ENCODE measurements around the gene C1orf21.

The C1orf21 gene

DNA sequence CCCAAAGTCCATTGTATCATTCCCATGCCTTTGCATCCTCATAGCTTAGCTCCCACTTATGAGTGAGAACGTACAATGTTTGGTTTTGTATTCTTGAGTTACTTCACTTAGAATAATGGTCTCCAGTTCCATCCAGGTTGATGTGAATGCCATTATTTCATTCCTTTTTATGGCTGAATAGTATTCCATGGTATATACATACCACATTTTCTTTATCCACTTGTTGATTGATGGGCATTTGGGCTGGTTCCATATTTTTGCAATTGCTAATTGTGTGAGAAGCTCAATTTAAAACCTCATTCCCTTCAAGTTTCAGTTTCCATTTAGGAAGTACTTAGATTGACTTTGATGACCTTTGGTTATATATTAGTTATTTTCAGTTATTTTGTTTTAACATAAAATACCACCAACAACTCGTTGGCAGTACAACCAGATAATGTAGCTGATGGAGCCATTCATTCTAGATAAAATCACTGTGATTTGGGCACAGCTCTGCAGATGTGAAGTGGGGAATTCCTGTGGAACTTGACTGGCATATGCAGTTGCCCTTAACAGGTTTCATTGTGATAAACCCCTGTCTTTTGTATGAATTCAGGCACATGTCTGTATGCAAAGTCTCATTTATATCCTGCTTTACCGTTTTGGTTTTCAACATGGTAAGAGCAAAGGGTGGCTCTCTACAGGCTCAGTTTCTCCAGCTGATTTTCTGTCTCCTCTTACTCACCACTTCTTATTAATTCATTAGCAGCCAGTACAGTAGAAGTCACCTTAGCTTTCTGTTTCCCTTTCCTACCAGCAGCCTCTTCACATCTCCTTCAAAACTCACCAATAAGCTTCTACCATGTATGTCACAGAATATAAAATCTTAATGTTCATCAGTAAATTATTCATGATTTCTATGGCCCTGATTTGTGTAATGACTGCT lies 170.9 kb downstream of the C1orf21 start:
- no peak for DNase-seq (ENCODE audit: low read depth)

DNA sequence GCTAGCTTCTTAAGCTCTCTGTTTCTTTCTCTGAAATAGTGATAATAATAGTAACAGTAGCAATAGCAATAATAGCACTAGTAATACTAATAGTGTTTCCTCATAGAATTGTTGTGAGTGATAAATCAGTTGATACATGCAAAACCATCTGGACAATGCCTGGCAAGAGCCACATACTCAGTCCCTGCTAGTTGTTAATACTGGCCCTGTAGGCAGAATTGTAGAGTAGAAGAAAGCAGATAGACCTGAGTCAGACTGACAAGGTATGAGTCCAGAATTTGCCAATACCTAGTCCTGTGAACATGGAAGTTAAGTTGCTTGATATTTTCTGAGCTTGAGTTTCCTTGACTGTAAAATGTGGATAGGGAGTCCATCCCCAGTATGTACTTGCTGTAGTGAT lies 171.9 kb downstream of the C1orf21 start:
- no peak for DNase-seq (ENCODE audit: low read depth)

DNA sequence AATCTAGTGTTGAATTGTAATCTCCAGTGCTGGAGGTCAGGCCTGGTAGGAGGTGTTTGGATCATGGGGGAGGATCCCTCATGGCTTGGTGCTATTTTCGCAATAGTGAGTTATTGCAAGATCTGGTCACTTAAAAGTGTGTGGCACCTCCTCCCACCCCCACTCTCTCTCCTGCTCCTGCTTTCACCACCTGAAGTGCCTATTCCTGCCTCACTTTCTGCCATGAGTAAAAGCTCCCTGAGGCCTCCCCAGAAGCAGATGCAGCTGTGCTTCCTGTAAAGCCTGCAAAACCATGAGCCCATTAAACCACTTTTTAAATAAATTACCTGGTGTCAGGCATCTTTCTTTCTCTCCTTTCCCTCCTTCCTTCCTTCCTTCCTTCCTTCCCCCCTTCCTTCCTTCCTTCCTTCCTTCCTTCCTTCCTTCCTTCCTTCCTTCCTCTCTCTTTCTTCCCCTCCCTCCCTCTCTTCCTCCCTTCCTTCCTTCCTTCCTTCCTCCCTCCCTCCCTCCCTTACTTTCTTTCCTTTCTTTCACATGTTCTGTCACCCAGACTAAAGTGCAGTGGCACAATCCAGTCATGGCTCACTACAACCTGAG lies 172.4 kb downstream of the C1orf21 start:
- DNase-seq (ENCODE audit: low read depth), result no peak

DNA sequence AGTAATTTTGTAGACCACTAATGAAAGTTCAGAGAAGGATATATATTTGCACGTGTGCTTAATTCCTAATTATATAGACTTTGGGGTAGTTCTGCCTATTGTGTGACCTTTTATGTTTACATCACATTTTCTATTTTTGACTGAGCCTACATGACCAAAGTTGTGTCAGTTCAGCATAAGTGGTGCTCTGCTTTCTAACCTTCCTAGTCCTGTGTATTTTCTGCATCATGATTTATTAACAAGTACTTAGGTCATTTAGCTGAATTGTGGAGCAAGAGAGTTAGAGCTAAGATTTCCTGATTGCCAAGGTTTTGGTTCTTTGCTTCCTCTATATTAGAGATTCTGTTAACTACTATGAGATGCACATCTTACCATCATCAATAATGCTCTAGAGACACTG lies 176.0 kb downstream of the C1orf21 start:
- no peak for DNase-seq (ENCODE audit: low read depth)

DNA sequence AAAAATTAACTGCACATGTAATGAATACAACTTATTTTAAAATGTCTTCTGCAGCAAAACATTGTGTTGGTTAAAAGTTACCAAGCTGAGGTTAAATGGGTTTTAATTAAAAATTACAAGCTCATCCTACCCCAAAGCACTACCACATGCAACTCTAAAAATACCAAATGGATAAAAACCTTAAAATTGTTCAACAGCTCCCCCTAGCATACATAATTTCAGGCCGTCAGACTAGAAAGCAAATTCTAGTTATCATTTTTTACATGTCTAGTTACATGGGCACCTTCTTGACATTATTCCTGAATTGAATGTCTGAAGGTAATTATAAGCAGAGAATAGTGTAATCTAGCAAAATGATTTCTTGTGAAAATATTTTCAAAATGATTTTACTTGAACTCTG lies 176.5 kb downstream of the C1orf21 start:
- DNase-seq (ENCODE audit: low read depth), result peak; percentile 47

DNA sequence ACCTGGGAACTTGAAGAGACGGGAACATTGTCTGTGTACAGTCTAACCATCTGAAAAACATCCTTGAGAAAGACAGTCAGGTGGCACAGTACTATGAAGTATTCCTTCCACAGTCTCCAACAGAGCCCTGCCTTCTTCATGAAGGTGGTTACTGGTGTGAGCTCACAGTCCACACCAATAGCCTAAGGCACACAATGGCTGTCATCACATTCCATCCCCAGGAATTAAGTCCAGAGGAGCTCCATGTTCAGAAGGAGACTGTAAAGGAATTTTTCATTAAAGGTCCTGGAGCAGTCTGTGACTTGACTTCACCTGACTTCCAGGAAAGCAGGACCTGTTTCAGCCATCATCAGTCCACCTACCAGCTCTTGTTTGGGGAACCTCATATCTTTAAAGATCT lies 180.2 kb downstream of the C1orf21 start:
- DNase-seq (ENCODE audit: low read depth), result peak; percentile 20

DNA sequence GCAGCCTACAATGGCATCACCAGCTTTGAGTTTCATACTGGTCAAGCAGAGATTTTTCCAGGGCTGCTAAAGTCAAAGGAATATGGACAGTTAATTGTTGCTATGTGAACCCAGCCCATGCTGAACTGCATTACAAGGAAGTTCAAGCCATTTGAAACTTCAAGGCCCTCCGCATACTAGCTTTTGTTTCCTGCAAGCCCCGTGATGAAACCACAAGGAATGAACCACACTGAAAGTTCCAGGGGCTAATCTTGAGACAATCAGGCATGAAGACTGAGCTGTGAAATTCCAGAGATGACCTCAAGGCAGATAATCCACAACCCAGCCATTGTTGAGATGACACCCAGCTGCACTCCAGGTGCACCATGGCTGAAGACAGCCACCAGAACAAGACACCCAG lies 180.8 kb downstream of the C1orf21 start:
- peak; percentile 3 for DNase-seq (ENCODE audit: low read depth)

DNA sequence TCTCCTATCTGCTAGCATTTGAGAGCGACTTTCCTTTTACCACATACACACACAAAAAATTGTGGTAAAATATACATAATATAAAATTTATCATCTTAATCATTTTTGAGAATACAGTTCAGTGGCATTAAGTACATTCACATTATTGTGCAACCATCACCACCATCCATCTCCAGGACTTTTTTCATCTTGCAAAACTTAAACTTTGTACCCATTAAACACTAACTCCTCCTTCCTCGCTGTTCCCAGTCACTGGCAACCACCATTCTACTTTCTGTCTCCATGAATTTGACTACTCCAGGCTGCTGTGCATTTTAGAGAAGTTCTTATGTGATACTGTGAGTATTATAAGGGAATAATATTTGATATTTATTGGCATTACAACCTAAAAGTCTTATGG lies 181.3 kb downstream of the C1orf21 start:
- DNase-seq (ENCODE audit: low read depth), result no peak

DNA sequence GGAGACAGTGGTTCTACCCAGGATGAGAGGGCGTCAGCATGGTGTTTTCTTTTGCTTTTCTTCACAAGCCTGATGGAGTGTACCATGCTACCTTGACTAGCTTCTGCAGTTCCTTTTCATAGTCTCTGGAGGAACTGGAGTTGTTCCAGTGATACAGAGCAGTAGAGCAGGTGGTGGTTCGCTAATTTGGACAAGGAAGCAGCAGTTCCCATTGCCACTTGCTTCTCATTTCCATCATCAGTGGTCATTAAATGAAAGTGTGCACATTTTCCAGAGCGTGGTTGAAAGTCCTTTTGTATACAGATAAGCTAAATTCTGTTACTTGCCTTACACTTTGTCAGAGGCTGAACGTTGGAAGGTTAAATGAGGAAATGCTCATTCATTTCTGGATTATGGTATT lies 182.3 kb downstream of the C1orf21 start:
- no peak for DNase-seq (ENCODE audit: low read depth)

DNA sequence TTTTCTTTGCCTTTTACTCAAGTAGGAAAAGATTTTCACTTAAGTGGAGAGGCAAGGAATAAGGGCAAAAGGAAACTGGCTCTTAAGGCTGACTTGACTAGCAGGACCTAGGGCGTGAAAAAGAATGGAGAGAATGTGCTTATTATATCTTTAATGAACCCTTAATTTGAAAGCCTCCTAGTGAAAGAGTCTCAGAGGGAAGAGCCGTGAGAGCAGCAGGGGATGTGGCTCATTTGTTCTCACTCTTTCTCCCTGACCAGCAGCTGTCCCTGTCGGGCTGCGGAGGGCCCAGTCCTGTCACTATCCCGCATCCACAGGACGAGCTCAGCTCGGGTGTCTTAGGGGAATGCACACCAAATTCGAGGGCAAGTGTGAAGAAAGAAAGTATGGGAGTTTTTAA lies 187.8 kb downstream of the C1orf21 start:
- DNase-seq (ENCODE audit: low read depth), result no peak

DNA sequence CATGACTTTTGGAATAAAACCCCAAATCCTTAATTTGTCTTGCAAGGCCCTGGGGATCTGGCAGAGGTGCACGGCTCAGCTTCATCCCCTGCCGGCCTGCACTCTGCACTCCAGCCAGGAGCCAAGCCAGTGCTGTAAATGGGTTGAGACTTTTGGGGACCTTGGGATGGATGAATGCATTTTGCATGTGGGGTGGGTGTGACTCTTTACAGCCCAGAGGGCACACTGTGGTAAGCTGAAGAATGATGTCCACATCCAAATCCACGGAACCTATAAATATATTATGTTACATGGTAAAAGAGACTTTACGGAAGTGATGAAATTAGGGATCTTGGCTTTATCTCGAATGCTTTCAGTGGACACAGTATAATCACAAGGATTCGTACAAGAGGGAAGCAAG lies 190.0 kb downstream of the C1orf21 start:
- no peak for DNase-seq (ENCODE audit: low read depth)

DNA sequence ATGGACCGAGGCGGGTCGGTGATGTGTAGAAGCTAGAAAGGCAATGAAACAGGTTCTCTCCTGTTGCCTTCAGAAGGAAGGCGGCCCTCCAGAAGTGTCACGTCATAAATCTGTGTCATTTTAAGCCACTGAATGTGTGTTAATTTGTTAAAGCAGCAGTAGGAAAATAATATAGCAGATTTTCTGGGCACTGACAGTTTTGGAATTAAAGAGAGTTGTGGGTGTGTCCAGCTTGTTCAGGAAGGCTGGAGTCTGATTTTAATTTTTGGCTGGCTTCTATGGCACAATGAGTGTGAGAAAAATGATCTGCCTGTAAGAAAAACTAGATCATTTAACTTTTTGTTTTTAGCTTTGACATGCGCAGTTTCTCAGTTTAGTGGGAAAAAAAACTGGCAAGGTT lies 190.5 kb downstream of the C1orf21 start:
- no peak for DNase-seq (ENCODE audit: low read depth)

DNA sequence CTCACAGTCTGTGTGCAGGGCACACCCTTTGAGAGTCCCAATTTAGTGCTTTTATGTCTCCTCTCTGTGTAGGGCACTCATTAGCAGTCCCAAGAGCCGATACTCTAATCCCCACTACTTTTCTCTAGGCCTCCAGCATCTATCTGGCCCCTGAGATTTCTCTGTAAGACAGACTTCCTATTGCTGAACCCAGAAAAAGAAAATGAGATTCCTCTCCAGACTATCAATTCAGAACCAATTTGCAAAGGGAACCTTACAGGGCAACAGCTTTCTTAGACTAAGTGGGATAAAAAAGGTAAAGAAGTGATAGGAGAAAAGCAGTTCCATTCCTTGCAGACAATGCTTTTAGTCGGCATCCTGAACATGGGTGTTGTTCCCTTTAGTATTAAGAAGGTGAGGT lies 195.6 kb downstream of the C1orf21 start:
- DNase-seq (ENCODE audit: low read depth), result no peak

DNA sequence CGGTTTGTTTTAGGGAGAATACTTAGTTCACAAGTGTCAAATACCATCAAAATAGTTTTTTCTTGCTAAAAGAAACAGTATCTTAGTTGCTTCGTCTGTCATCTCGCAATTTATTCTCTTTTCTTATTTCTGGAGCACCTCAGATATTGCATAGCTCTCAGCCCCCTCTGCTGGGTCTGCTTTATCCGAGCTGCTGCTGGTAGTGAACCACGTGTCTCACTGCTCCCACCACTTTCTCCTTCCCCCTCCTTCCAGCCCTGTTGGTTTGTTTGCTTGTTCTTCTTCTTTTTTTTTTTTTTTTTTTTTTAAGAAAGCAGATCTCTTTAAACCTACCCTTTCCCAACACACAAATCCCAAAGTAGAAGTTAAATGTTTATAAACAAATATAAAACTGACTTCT lies 197.0 kb downstream of the C1orf21 start:
- no peak for DNase-seq (ENCODE audit: low read depth)

DNA sequence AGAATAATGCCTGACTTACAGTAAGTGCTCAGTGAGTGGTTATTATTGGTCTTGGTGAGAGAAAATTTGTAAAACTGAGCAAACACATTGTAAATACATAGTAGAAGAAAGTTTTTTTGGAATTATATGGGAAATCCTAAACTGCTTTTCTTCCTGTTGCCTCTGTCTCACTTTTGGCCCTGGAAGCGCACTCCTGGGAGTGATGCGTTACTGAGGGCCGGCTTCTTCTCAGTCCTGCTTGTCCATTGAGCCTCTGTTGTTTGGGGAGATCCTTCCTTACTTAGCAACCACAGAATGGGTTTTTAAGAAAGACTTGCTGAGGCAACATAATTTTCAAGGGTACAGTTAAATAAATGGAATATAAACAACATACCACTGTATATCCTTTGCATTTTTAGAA lies 201.9 kb downstream of the C1orf21 start:
- no peak for DNase-seq (ENCODE audit: low read depth)

DNA sequence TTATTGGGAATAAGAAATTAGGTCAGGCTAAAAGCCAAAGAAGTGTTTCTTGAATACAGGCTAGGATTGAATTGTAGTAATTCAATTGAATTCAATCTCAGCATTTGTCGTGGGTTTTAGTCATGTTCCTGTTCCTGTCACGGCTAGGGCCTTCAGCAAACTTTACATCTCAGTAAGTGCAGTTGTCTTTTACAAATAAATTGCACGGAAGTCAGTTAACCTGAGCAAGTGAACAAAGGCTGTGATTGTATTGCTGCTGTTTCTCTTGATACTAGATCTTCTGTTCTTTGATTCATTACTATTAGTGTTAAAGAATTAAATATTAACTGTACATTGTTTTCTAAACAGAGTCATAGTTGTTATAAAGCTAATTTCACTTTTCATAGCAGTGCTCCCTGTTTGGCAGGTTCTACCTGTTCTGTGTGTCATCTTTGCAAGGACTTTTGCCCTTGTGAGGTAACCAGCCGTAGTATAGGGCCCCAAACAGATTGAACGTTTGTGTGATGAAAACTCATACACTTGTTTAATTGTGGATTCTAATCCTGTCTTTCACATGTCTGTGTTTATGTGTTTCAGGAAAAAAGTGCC lies 203.4 kb downstream of the C1orf21 start:
- DNase-seq (ENCODE audit: low read depth), result no peak

DNA sequence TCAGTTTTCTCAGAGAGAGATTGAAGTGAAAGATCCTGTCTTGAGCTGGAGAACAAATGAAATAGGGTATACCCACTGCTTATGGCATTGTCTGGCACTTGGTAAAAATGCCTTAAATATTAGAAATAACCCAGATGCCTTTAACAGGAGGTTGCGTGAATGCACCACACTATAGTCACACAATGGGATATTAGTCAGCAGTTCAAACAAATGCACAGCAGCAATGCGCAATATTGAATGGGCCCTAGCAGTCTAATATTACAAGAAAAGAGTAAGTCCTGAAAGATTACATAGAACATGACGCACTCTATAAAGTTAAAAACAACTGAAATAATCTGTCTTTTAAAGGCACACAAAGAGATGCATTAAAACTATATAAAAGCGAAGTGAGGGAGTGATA lies 206.8 kb downstream of the C1orf21 start:
- DNase-seq (ENCODE audit: low read depth), result peak; percentile 19

DNA sequence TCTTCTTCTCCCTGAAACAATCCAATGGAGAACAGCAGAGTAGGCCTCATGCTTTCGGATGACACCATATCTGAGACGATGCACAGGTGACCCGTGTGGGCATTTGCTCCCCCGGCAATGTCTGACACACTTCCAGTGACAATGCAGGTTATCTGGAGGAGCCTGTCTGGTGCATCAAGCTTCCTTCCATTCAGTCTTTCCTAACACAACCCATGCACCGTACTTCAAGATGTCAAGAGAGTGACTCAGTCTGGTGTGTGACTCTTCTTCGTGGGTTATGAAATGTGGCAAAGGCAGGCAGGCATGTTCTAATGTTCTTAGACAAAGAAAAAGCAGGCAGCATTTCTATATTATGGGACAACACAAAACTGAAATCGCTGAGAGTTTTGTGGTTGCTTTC lies 208.8 kb downstream of the C1orf21 start:
- peak; percentile 70 for DNase-seq (ENCODE audit: low read depth)

DNA sequence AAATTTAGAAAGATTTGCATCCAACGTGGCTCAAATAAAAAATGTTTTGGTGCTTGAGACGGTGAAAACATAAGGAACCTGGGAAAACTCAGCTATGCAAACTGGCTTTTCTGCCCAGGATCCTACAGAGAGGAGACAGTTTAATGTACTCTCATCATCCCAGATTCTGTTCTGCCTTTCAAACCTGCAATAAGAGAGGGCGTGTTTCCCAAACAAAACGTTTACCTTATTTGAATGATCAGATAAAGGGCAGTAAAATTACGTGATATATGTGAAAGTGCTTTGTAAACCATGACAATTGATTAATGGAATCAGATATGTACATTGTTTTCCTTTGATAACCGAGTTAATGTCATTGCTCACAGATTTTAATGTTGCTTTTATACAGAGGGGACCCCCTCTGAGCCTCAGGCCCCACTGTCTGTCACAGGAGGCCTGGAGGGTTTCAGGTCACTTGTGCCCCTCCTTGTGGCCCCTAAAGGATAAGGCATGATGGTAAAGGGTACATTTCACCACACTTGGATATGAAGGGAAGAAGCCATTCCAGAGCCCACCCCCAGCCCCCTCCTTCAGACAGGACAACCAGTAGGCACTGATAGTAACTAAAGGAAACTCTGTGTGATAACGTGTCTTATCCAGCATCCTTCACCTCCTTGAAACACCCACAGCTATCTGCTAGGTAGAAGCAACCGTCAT lies 210.3 kb downstream of the C1orf21 start:
- peak; percentile 3 for DNase-seq (ENCODE audit: low read depth)

DNA sequence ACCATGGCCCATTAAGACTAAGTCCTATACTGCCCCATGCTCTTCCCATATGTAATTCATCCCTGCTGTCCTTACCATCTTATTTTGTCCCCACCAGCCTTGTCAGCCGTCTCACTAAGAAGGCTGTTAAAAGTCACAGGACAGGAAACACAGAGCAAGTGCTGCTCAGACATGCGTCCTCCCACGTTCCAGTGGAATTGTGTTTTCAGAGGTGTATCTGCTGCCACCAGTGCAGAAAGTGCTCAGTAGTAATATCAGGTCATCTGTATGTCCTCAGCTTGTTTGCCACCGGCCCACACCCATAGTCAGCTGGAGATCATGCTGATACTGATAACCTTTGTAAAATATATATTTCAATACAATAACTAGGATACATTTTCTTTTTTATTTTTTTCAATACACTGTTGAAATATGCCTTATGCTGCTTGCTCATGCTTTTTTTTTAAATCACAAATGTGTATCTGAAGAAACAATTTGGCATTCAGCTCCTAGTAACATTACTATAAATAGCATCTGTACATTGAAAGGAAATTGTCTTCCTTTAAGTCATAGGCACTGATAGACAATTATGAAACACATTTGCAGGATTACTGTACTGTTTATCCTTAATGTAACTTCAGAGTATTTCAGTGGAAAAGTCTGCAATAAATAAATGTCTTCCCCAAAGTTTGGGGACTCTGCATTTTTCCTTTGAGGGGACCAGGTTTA lies 211.0 kb downstream of the C1orf21 start:
- DNase-seq (ENCODE audit: low read depth), result peak; percentile 35

DNA sequence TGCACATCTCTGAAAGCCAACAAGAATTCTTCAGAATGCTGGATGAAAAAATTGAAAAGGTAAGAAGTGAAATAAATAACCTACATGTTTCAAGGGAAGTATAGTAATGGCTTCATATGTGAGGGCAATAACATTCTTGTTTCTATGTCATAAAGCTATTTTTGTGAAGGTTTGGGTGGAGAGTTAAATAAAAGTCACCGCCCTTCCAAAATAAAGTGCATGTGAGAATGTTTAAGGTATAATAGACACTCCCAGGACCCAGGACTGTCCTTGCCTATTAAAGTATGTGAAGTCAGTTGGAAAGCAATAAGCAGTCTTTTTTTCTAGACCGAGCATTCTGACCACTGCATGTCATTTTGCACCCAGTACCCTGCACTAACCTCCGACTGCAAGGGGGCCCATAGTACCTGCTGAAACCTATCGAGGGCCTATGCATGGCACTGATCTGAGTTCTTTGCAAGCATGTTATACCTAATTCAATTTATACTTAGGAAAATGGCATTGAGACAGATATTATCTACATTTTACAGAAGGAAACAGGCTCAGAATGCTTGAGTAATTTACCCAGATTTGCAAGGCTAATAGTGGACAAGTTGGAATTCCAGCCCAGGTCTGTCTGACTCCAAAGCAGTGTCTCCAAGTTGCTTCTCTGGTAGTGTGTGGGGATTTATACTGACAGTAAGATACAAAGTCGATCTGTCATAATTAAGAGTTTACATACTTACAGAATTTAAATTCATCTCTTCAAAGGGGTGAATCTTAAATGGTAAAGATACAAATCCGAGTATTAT lies 211.8 kb downstream of the C1orf21 start:
- DNase-seq (ENCODE audit: low read depth), result no peak

Measured in ELR (cell line).